GM23248 (cell line): ENCODE data around the gene UBASH3B. TPM values are rescaled to one million over a fixed set of nuclear protein-coding genes. Genes with fewer than 3 reads are reported as not detected.
A peak's percentile ranks its signal among the peaks of the same experiment; 100 is the strongest.

Experiments
- DNase-seq: peaks from one replicate; pipeline ENCODE4 v3.0.0-alpha.2; 2015
- H2AFZ ChIP-seq: fragments of 200-600 bp; sonication (generic); 2 replicates; pipeline ENCODE4 v1.6.1; 2016; ENCODE audit warnings: antibody characterized with exemption
- H3F3A ChIP-seq: fragments of 200-600 bp; sonication (generic); 2 replicates; pipeline ENCODE4 v1.6.1; 2016; ENCODE audit warnings: mild to moderate bottlenecking, antibody characterized with exemption, mixed run types; ENCODE audit not compliant: insufficient read depth
- H3K27ac ChIP-seq: fragments of 200-600 bp; sonication (generic); 2 replicates; pipeline ENCODE4 v1.5.1; 2016; ENCODE audit warnings: mild to moderate bottlenecking
- H3K27me3 ChIP-seq: fragments of 200-600 bp; sonication (generic); replicated peaks from 2 replicates; pipeline ENCODE4 v1.6.1; 2016; ENCODE audit warnings: mild to moderate bottlenecking; ENCODE audit not compliant: insufficient read depth
- H3K36me3 ChIP-seq: fragments of 200-600 bp; sonication (generic); 2 replicates; pipeline ENCODE4 v1.6.1; 2016; ENCODE audit warnings: low read depth, mild to moderate bottlenecking
- H3K4me1 ChIP-seq: fragments of 200-600 bp; sonication (generic); 2 replicates; pipeline ENCODE4 v1.6.1; 2016; ENCODE audit warnings: mild to moderate bottlenecking; ENCODE audit not compliant: insufficient read depth
- H3K4me2 ChIP-seq: fragments of 200-600 bp; sonication (generic); one replicate; pipeline ENCODE4 v1.6.1; 2016; ENCODE audit warnings: mild to moderate bottlenecking; ENCODE audit not compliant: unreplicated experiment
- H3K4me3 ChIP-seq: fragments of 200-600 bp; sonication (generic); 2 replicates; pipeline ENCODE4 v1.5.1; 2016; ENCODE audit warnings: mild to moderate bottlenecking
- H3K79me2 ChIP-seq: fragments of 200-600 bp; sonication (generic); 2 replicates; pipeline ENCODE4 v1.6.1; 2016; ENCODE audit warnings: mild to moderate bottlenecking; ENCODE audit not compliant: insufficient read depth
- H3K9ac ChIP-seq: fragments of 200-600 bp; sonication (generic); 2 replicates; pipeline ENCODE4 v1.6.1; 2016; ENCODE audit warnings: mild to moderate bottlenecking
- H3K9me2 ChIP-seq: fragments of 200-600 bp; sonication (generic); 2 replicates; pipeline ENCODE4 v1.6.1; 2016; ENCODE audit warnings: mixed run types, mild to moderate bottlenecking, moderate library complexity; ENCODE audit not compliant: insufficient read depth
- H3K9me3 ChIP-seq: fragments of 200-600 bp; sonication (generic); one replicate; pipeline ENCODE4 v1.6.1; 2017; ENCODE audit warnings: low read depth
- H4K20me1 ChIP-seq: fragments of 200-600 bp; sonication (generic); 2 replicates; pipeline ENCODE4 v1.6.0; 2016; ENCODE audit not compliant: insufficient read depth
- EZH2 ChIP-seq: fragments of 200-600 bp; sonication (generic); IDR thresholded peaks from 2 replicates; pipeline ENCODE4 v1.6.1; 2018; ENCODE audit warnings: antibody characterized with exemption, mild to moderate bottlenecking; ENCODE audit not compliant: insufficient read depth, poor library complexity, severe bottlenecking
- EZH2phosphoT487 ChIP-seq: fragments of 200-600 bp; sonication (generic); IDR thresholded peaks from 2 replicates; pipeline ENCODE4 v1.6.1; 2018; ENCODE audit warnings: antibody characterized with exemption, moderate library complexity, mild to moderate bottlenecking, low read depth; ENCODE audit not compliant: insufficient read depth
- WGBS, 2 experiments: methylation state at CpG; one replicate each; pipeline ENCODE4 v1.1.6; 2015 to 2017; ENCODE audit warnings: low lambda C conversion rate in 2 of 2, low coverage in 1 of 2; ENCODE audit errors: missing lambda C conversion rate in 2 of 2; 5-methylcytosine and 5-hydroxymethylcytosine counted together
- in situ Hi-C: fragments of 300-500 bp; cut with MboI; formaldehyde crosslinking; loops from 2 replicates; pipeline ENCODE4 v1.15.0; 2020
- polyA plus RNA-seq: library from polyadenylated mRNA; unstranded; fragments of >200 nt; fragmentation: Nextera tagmentation; extraction: Ambion mirVana; gene quantifications from 2 replicates; pipeline ENCODE4 v1.2.1, GENCODE V29; 2016
- total RNA-seq: library from RNA; depleted of rRNA; stranded (reverse); fragments of >200 nt; shearing (Covaris generic); gene quantifications from 2 replicates; pipeline ENCODE4 v1.2.3, GENCODE V29; 2014

The UBASH3B gene
- total and polyA plus RNA-seq, 2 experiments from 2014 or later, result 15.5 to 19.7 TPM

DNA sequence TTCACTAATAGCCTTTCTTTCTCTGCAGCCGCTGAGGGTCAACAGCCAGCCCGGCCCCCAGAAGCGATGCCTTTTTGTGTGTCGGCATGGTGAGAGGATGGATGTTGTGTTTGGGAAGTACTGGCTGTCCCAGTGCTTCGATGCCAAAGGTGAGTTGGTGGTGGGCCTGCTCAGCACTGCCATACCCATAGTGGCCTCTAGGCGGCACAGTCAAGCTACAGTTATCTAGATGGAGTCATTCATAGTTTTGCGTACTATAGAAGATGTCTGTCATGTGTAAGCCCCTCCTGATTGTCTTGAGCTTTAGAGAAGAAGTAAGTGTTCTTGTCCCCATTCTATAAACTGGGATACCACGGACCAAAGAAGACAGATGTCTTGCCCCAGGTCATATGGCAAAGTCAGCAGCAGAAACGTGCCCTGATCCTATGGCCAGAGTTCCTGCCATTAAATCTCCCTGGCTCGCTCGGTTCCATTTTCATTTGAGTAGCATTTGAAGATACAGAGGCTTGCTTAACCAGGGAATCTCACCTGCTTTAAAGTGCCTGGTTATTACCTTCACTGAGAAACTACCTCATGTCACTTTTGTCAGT, 140.7 kb downstream of the UBASH3B start:
- Histone ChIP-seq H3K9me3 (no peaks in the 10 kb centered on the region), H4K20me1 (no peaks in the 10 kb centered on the region), H3K79me2 (no peaks in the 10 kb centered on the region), H3K4me2 (no peak overlapping the region), H3K9me2 (no peaks in the 10 kb centered on the region), H3K27ac (no peak overlapping the region), H2AFZ (no peak overlapping the region), H3K27me3 (no peaks in the 10 kb centered on the region), H3K4me1 (peaks cover 12% of the 10 kb centered on the region), H3F3A (peaks cover 12% of the 10 kb centered on the region), H3K36me3 (peaks cover 18% of the 10 kb centered on the region), H3K9ac (no peak overlapping the region), H3K4me3 (no peak overlapping the region)
- in situ Hi-C loops, result no loop called here
- DNase-seq, result peak; percentile 60
- WGBS, 2 experiments, result 66 to 70% methylated on average over 11 of the region's 11 CpGs
- TF ChIP-seq EZH2phosphoT487 (no peak), EZH2 (no peak)

- DNase-seq, result peak; percentile 25
- no peaks in the 10 kb centered on the region for H4K20me1 ChIP-seq
- TF ChIP-seq EZH2 (no peak), EZH2phosphoT487 (no peak)
- H3K79me2 ChIP-seq, result no peaks in the 10 kb centered on the region
- H3K4me1 ChIP-seq, result peaks cover 4% of the 10 kb centered on the region
- H3F3A ChIP-seq, result peaks cover 8% of the 10 kb centered on the region
- no peak overlapping the region for H3K4me3 ChIP-seq
- H3K27me3 ChIP-seq, result no peaks in the 10 kb centered on the region
- no peaks in the 10 kb centered on the region for H3K9me2 ChIP-seq
- H3K36me3 ChIP-seq, result peaks cover 22% of the 10 kb centered on the region
- 93 to 96% methylated on average over 1 of the region's 1 CpG for WGBS, 2 experiments
- H3K27ac ChIP-seq, result no peak overlapping the region
- in situ Hi-C loops, result no loop called here
- H3K4me2 ChIP-seq, result no peak overlapping the region
- H3K9ac ChIP-seq, result no peak overlapping the region
- H3K9me3 ChIP-seq, result no peaks in the 10 kb centered on the region
- no peak overlapping the region for H2AFZ ChIP-seq
Observed at GRCh38 chr11:122797651-122798050, 142.1 kb downstream of the UBASH3B start.

DNA sequence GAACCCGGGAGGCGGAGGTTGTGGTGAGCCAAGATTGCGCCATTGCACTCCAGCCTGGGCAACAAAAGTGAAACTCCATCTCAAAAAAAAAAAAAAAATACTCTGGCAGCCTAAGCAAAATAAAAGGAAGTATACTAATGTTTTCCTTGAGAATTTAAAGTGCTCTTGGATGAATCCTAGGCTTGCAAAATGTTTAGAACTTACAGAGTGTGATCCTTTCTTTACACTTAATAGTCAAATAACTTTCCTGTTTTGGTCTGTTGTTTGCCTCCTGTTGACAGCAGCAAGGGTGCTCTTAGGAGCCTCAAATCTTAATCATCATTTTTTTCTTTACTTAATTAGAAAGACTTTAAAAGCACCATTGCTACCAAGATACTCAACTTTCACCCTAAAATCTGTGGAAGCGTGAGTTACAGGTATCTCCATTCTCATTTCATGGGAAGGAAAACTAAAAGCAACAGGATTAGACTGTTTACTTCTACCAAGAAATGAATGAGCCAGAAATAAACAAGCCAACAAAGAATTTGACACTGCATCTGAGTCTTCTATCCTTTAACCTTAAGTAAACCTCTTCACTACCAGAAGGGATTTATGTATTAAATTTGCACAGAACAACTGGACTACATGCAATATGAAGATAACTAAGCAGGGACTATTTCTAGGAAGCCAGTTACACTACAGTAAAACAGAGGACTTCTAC, 144.0 kb downstream of the UBASH3B start:
- peaks cover 22% of the 10 kb centered on the region for H3K36me3 ChIP-seq

GRCh38 chr11:122802876-122803275, 147.4 kb downstream of the UBASH3B start:
- DNase-seq, result peak; percentile 3
- H3K27ac ChIP-seq, result peak overlapping the region; percentile 89

More for the DNA sequence above, 144.0 kb downstream of the UBASH3B start:
- no peaks in the 10 kb centered on the region for H3K79me2 ChIP-seq
- H3K27me3 ChIP-seq, result no peaks in the 10 kb centered on the region
- no peaks in the 10 kb centered on the region for H3K9me3 ChIP-seq
- whole genome bisulfite sequencing, 2 experiments, result 69 to 72% methylated on average over 2 to 4 of the region's 4 CpGs
- in situ Hi-C loops, result no loop called here
- H3K4me3 ChIP-seq, result no peak overlapping the region
- no peak for DNase-seq
- H3F3A ChIP-seq, result peaks cover 25% of the 10 kb centered on the region
- no peak overlapping the region for H3K27ac ChIP-seq
- TF ChIP-seq EZH2 (no peak), EZH2phosphoT487 (no peak)
- H3K4me1 ChIP-seq, result peaks cover 21% of the 10 kb centered on the region
- H3K4me2 ChIP-seq, result no peak overlapping the region
- H4K20me1 ChIP-seq, result no peaks in the 10 kb centered on the region
- H2AFZ ChIP-seq, result no peak overlapping the region
- H3K9me2 ChIP-seq, result no peaks in the 10 kb centered on the region
- H3K9ac ChIP-seq, result no peak overlapping the region

More at GRCh38 chr11:122802876-122803275, 147.4 kb downstream of the UBASH3B start:
- Histone ChIP-seq H2AFZ (peak overlapping the region; percentile 52), H4K20me1 (no peaks in the 10 kb centered on the region), H3K4me1 (peaks cover 29% of the 10 kb centered on the region), H3K4me3 (no peak overlapping the region), H3F3A (peaks cover 37% of the 10 kb centered on the region), H3K27me3 (no peaks in the 10 kb centered on the region), H3K9me2 (no peaks in the 10 kb centered on the region), H3K9ac (peak overlapping the region; percentile 64), H3K9me3 (no peaks in the 10 kb centered on the region), H3K79me2 (no peaks in the 10 kb centered on the region), H3K4me2 (peak overlapping the region; percentile 9), H3K36me3 (peaks cover 17% of the 10 kb centered on the region; the same call in 1 of the 2 replicates)
- 52 to 55% methylated on average over 5 of the region's 5 CpGs for WGBS, 2 experiments
- in situ Hi-C loops, result no loop called here
- no peak for TF ChIP-seq EZH2
- no peak for TF ChIP-seq EZH2phosphoT487
